Activated CD8-positive, alpha-beta T cell treated with anti-CD3 and anti-CD28 coated beads for 36 hours (primary cell): ENCODE measurements around the gene PRKG2. TPM values are rescaled to one million over a fixed set of nuclear protein-coding genes. Genes with fewer than 3 reads are reported as not detected.

Source experiments
- ATAC-seq: fragments of 200-7000 bp; cut with Tn5 transposase; one replicate; pipeline ENCODE4 v1.10.0; 2021; ENCODE audit warnings: mild to moderate bottlenecking, moderate library complexity
- CTCF ChIA-PET: fragments of 350-600 bp; sonication (Branson Sonifier 250); formaldehyde crosslinking; loops from one replicate; lab custom pipeline; 2021; ENCODE audit warnings: antibody characterized with exemption; lab: Charles Lee
- POLR2A ChIA-PET: fragments of 350-600 bp; sonication (Branson Sonifier 250); formaldehyde crosslinking; loops from one replicate; lab custom pipeline; 2021; ENCODE audit warnings: antibody characterized with exemption; lab: Charles Lee
- DNase-seq: peaks from one replicate; pipeline ENCODE4 v3.0.0-alpha.2; 2020
- H3K27ac Mint-ChIP-seq: one replicate; pipeline ENCODE4 v1.8.0; 2021; ENCODE audit warnings: mild to moderate bottlenecking, mixed read lengths
- H3K27me3 Mint-ChIP-seq: one replicate; pipeline ENCODE4 v1.8.0; 2021; ENCODE audit warnings: mixed read lengths
- H3K36me3 Mint-ChIP-seq: one replicate; pipeline ENCODE4 v1.8.0; 2021; ENCODE audit warnings: low read depth, mixed read lengths
- H3K4me1 Mint-ChIP-seq: one replicate; pipeline ENCODE4 v1.8.0; 2021; ENCODE audit warnings: low read depth, mixed read lengths
- H3K4me3 Mint-ChIP-seq: one replicate; pipeline ENCODE4 v1.8.0; 2021; ENCODE audit warnings: mild to moderate bottlenecking, moderate library complexity, mixed read lengths
- H3K9me3 Mint-ChIP-seq: one replicate; pipeline ENCODE4 v1.8.0; 2021; ENCODE audit warnings: mixed read lengths
- CTCF ChIP-seq: fragments of 200-600 bp; IDR thresholded peaks from one replicate; pipeline ENCODE4 v1.8.0; 2022; ENCODE audit warnings: antibody characterized with exemption, mild to moderate bottlenecking
- intact Hi-C: fragments of 100-400 bp; cut with micrococcal nuclease; formaldehyde crosslinking; loops from one replicate; pipeline ENCODE4 v1.10.0; 2022
- total RNA-seq, 2 experiments: library from RNA; stranded (reverse); gene quantifications; one replicate each; pipeline ENCODE4 v1.2.3, GENCODE V29; 2021

Gene PRKG2
- total RNA-seq, 2 experiments from 2014 or later, result 0.54 to 0.63 TPM

- DNase-seq, result no peak
- ATAC-seq, result no peak
- Mint-ChIP-seq H3K9me3 (no peaks in the 10 kb centered on the region), H3K36me3 (no peaks in the 10 kb centered on the region), H3K27me3 (peaks cover 23% of the 10 kb centered on the region), H3K4me1 (no peaks in the 10 kb centered on the region), H3K4me3 (no peak overlapping the region), H3K27ac (no peak overlapping the region)
- TF ChIP-seq CTCF, result no peak
- POLR2A ChIA-PET, result no interaction called here
- intact Hi-C loops, result no loop called here
- CTCF ChIA-PET, result no interaction called here
Observed at GRCh38 chr4:81207828-81208227, 7.2 kb downstream of the PRKG2 start.

- Mint-ChIP-seq H3K27me3 (peaks cover 19% of the 10 kb centered on the region), H3K36me3 (no peaks in the 10 kb centered on the region), H3K4me1 (no peaks in the 10 kb centered on the region), H3K9me3 (no peaks in the 10 kb centered on the region), H3K27ac (no peak overlapping the region), H3K4me3 (no peak overlapping the region)
- ChIA-PET POLR2A (no interaction called here), CTCF (interaction anchor here (0.7 kb wide), 1 partner anchor 20 kb away, joined by 3 read pairs; no protein-coding TSS in a partner anchor)
- no peak for DNase-seq
- ATAC-seq, result no peak
- intact Hi-C loops, result no loop called here
- TF ChIP-seq CTCF, result no peak
Observed at GRCh38 chr4:81205302-81205701, 9.7 kb downstream of the PRKG2 start.

- Mint-ChIP-seq H3K27ac (no peak overlapping the region), H3K4me3 (no peak overlapping the region), H3K27me3 (peaks cover 13% of the 10 kb centered on the region), H3K9me3 (no peaks in the 10 kb centered on the region), H3K36me3 (no peaks in the 10 kb centered on the region), H3K4me1 (no peaks in the 10 kb centered on the region)
- intact Hi-C loops, result no loop called here
- ATAC-seq (no peak), DNase-seq (no peak)
- POLR2A ChIA-PET, result no interaction called here
- no peak for TF ChIP-seq CTCF
- CTCF ChIA-PET, result no interaction called here
Observed at GRCh38 chr4:81204571-81204970, 10.5 kb downstream of the PRKG2 start.

- intact Hi-C loops, result no loop called here
- H3K4me1 Mint-ChIP-seq, result no peaks in the 10 kb centered on the region
- peaks cover 2% of the 10 kb centered on the region for H3K27me3 Mint-ChIP-seq
- DNase-seq, result no peak
- ChIA-PET CTCF (no interaction called here), POLR2A (interaction anchor here (0.7 kb wide), 1 partner anchor 16 kb away, joined by 3 read pairs; no protein-coding TSS in a partner anchor)
- no peaks in the 10 kb centered on the region for H3K36me3 Mint-ChIP-seq
- no peak for TF ChIP-seq CTCF
- no peak overlapping the region for H3K4me3 Mint-ChIP-seq
- no peak overlapping the region for H3K27ac Mint-ChIP-seq
- no peaks in the 10 kb centered on the region for H3K9me3 Mint-ChIP-seq
- no peak for ATAC-seq
Observed at GRCh38 chr4:81199831-81200230, 15.2 kb downstream of the PRKG2 start.

- intact Hi-C loops, result no loop called here
- H3K27me3 Mint-ChIP-seq, result no peaks in the 10 kb centered on the region
- H3K36me3 Mint-ChIP-seq, result no peaks in the 10 kb centered on the region
- ATAC-seq (no peak), DNase-seq (no peak)
- no peak overlapping the region for H3K27ac Mint-ChIP-seq
- H3K4me3 Mint-ChIP-seq, result no peak overlapping the region
- POLR2A ChIA-PET, result no interaction called here
- H3K9me3 Mint-ChIP-seq, result no peaks in the 10 kb centered on the region
- H3K4me1 Mint-ChIP-seq, result no peaks in the 10 kb centered on the region
- CTCF ChIA-PET, result no interaction called here
- TF ChIP-seq CTCF, result no peak
Observed at GRCh38 chr4:81198609-81199008, 16.4 kb downstream of the PRKG2 start.
